ENCODE measurements around the gene POU2F2.

DNA sequence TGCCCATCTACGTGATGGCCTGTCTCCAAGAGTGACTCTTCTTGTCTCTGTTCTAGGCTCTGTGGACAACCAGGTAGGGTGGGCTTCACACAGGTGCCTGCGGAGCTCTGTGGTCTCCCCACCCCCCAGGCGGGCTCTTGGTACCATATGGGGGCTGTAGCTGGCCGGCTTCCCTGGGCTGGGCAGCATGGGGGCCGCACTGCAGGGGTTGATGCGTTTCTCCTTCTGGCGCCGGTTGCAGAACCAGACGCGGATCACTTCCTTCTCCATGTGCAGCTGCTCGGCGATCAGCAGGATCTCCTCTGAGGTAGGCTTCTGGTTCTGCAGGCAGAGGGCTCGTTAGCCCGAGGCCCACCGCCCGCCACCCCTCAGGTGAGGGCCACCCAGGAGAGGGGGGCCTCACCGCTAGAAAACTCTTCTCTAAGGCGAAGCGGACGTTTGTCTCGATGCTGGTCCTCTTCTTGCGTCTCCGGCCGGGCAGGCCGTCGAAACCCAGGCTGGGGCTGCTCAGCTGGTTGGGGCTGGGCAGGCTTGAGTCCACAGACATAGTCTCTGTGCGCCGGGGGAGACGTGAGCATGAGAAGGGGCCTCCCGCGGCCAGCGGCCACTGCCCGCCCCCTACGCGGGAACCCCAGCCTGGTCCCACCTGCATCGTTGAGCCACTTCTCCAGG is 37.0 kb downstream of the POU2F2 start:
- TF ChIP-seq, protein P1, sequence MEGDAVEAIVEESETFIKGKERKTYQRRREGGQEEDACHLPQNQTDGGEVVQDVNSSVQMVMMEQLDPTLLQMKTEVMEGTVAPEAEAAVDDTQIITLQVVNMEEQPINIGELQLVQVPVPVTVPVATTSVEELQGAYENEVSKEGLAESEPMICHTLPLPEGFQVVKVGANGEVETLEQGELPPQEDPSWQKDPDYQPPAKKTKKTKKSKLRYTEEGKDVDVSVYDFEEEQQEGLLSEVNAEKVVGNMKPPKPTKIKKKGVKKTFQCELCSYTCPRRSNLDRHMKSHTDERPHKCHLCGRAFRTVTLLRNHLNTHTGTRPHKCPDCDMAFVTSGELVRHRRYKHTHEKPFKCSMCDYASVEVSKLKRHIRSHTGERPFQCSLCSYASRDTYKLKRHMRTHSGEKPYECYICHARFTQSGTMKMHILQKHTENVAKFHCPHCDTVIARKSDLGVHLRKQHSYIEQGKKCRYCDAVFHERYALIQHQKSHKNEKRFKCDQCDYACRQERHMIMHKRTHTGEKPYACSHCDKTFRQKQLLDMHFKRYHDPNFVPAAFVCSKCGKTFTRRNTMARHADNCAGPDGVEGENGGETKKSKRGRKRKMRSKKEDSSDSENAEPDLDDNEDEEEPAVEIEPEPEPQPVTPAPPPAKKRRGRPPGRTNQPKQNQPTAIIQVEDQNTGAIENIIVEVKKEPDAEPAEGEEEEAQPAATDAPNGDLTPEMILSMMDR (IDR thresholded peaks at IDR 0.05 in 2 of 3, conservative IDR thresholded peaks at IDR 0.05 in 1 of 3; ENCODE audit: borderline replicate concordance in 1 of 3, insufficient read depth in 1 of 3, low read depth in 2 of 3, low read length in 2 of 3) = no peak
- TF ChIP-seq, protein P2, sequence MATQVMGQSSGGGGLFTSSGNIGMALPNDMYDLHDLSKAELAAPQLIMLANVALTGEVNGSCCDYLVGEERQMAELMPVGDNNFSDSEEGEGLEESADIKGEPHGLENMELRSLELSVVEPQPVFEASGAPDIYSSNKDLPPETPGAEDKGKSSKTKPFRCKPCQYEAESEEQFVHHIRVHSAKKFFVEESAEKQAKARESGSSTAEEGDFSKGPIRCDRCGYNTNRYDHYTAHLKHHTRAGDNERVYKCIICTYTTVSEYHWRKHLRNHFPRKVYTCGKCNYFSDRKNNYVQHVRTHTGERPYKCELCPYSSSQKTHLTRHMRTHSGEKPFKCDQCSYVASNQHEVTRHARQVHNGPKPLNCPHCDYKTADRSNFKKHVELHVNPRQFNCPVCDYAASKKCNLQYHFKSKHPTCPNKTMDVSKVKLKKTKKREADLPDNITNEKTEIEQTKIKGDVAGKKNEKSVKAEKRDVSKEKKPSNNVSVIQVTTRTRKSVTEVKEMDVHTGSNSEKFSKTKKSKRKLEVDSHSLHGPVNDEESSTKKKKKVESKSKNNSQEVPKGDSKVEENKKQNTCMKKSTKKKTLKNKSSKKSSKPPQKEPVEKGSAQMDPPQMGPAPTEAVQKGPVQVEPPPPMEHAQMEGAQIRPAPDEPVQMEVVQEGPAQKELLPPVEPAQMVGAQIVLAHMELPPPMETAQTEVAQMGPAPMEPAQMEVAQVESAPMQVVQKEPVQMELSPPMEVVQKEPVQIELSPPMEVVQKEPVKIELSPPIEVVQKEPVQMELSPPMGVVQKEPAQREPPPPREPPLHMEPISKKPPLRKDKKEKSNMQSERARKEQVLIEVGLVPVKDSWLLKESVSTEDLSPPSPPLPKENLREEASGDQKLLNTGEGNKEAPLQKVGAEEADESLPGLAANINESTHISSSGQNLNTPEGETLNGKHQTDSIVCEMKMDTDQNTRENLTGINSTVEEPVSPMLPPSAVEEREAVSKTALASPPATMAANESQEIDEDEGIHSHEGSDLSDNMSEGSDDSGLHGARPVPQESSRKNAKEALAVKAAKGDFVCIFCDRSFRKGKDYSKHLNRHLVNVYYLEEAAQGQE (IDR thresholded peaks at IDR 0.05; ENCODE audit: low read depth) = no peak
- TF ChIP-seq POLR2A (IDR thresholded peaks at IDR 0.05; ENCODE audit: borderline replicate concordance, extremely low read depth, insufficient read depth, insufficient read length) (no peak), EZH2phosphoT487 (IDR thresholded peaks at IDR 0.05; ENCODE audit: borderline replicate concordance) (no peak), POLR2AphosphoS5 (IDR thresholded peaks at IDR 0.05; ENCODE audit: low read depth, low read length) (no peak), ZNF274 (IDR thresholded peaks at IDR 0.05; ENCODE audit: low read depth, low read length) (no peak), YY1 (IDR thresholded peaks at IDR 0.05; ENCODE audit: extremely low read depth, insufficient replicate concordance, low read depth, low read length) (no peak), CBX3 (IDR thresholded peaks at IDR 0.05; ENCODE audit: low read depth) (no peak), SIN3A (IDR thresholded peaks at IDR 0.05; ENCODE audit: low read depth) (no peak)
